ENCODE measurements around the gene TMEM272. TPM values are rescaled to one million over a fixed set of nuclear protein-coding genes. Genes with fewer than 3 reads are reported as not detected.

TMEM272 gene
- total and polyA plus RNA-seq, 2 donors (not counting 3 experiments of a cell fraction or from before 2014, with no cell fraction given) = not detected

GRCh38 chr13:51861723-51862300 lies 16.8 kb upstream of the TMEM272 start, which contains the start of gene CCDC70:
CCDC70 (plus strand) TSS chr13:51861969; CDS start chr13:51865412, 3,443 bp downstream.
- ChIA-PET CTCF (interaction anchor here (1.0 to 2.1 kb wide), 5 partner anchors 10 to 176 kb away, joined by 3 to 7 read pairs (median 4); partner anchors contain the start of gene TMEM272), POLR2A (no interaction called here)
- peak; percentile 36 for DNase-seq (ENCODE audit: low read depth, low spot score)
- TF ChIP-seq POLR2AphosphoS5 (IDR thresholded peaks at IDR 0.05; ENCODE audit: insufficient read depth, low read depth, low read length) (peak; percentile 34), JUN (IDR thresholded peaks at IDR 0.05; ENCODE audit: borderline replicate concordance, insufficient read depth, insufficient read length, low read depth) (peak; percentile 56), FOS (IDR thresholded peaks at IDR 0.05; ENCODE audit: borderline replicate concordance, insufficient read depth, low read length) (peak; percentile 92), GATA2 (IDR thresholded peaks at IDR 0.05; ENCODE audit: insufficient read depth, insufficient read length, low read depth, low read length) (peak; percentile 79), MYC (IDR thresholded peaks at IDR 0.05; ENCODE audit: low read depth, low read length) (no peak)
- dilution Hi-C loops (cut with MboI; ENCODE audit: extremely low pct_ligation_motif_present, low sequenced_read_pairs) (no loop called here), intact Hi-C loops (cut with micrococcal nuclease) (no loop called here)
- no peak within 1 kb of the TSS for H3K9ac ChIP-seq (replicated peaks; ENCODE audit: extremely low read depth, insufficient read depth, low read length)
- peak; percentile 89 for FAIRE-seq
- H3K4me3 ChIP-seq (replicated peaks in 1 of 3; ENCODE audit: insufficient read depth in 1 of 3, low read depth in 1 of 3, low read length in 3 of 3) = no peak within 1 kb of the TSS
- no TSS peak for BruUV-seq (replicated peaks)
- H2AFZ ChIP-seq (ENCODE audit: low read depth, low read length) = peak within 1 kb of the TSS; percentile 12
- peaks cover 12% of the 10 kb centered on the region for H3K4me1 ChIP-seq (ENCODE audit: control insufficient read depth, extremely low read depth, insufficient read depth, low read length)
- H3K36me3 ChIP-seq (ENCODE audit: control insufficient read depth in 2 of 2, extremely low read depth in 1 of 2, insufficient read depth in 2 of 2, low read length in 2 of 2) = no peaks in the 10 kb centered on the region
- no peaks in the 10 kb centered on the region for H3K79me2 ChIP-seq (ENCODE audit: control insufficient read depth, insufficient read depth, low read length)
- H3K4me2 ChIP-seq (ENCODE audit: insufficient read depth, low read length) = peak within 1 kb of the TSS; percentile 11
- peaks cover 4 to 12% of the 10 kb centered on the region in 2 experiments for H3K27me3 ChIP-seq (ENCODE audit: control insufficient read depth in 2 of 2, insufficient read depth in 2 of 2, low read length in 2 of 2)
- H3K27ac ChIP-seq (ENCODE audit: insufficient read depth, low read depth, low read length) = no peak within 1 kb of the TSS
- no peaks in the 10 kb centered on the region for H3K9me1 ChIP-seq (replicated peaks; ENCODE audit: control insufficient read depth, extremely low read depth, insufficient read depth, low read length)
- no peaks in the 10 kb centered on the region for H4K20me1 ChIP-seq (replicated peaks; ENCODE audit: control insufficient read depth, extremely low read depth, insufficient read depth, low read length)
- H3K9me3 ChIP-seq (replicated peaks; ENCODE audit: control insufficient read depth, insufficient read depth, low read length) = no peaks in the 10 kb centered on the region

Data from endothelial cell of umbilical vein (primary cell).